B cell (primary cell): ENCODE measurements around the gene ASCC2. TPM values are rescaled to one million over a fixed set of nuclear protein-coding genes. Genes with fewer than 3 reads are reported as not detected.

Source experiments
- ATAC-seq: fragments of 200-7000 bp; cut with Tn5 transposase; one replicate; pipeline ENCODE4 v1.10.0; 2021; ENCODE audit warnings: low read depth, mild to moderate bottlenecking, moderate number of reproducible peaks, moderate library complexity
- CTCF ChIA-PET: fragments of 350-600 bp; sonication (Branson Sonifier 250); formaldehyde crosslinking; loops from one replicate; lab custom pipeline; 2021; ENCODE audit warnings: antibody characterized with exemption, inconsistent platforms; lab: Charles Lee
- POLR2A ChIA-PET: fragments of 350-600 bp; sonication (Branson Sonifier 250); formaldehyde crosslinking; loops from one replicate; lab custom pipeline; 2021; ENCODE audit warnings: antibody characterized with exemption; lab: Charles Lee
- DNase-seq: peaks from one replicate; pipeline ENCODE4 v3.0.0; 2013
- H2AFZ ChIP-seq: 2 replicates; pipeline ENCODE4 v1.6.1; 2012; ENCODE audit warnings: mild to moderate bottlenecking, low read depth, low read length; ENCODE audit not compliant: insufficient read depth, poor library complexity, severe bottlenecking
- H3K27ac ChIP-seq, 2 donors: 1 replicate in 1 of 2; 2 replicates in 1 of 2; pipeline ENCODE4 v1.5.1; 2012 to 2013; ENCODE audit warnings: low read length in 2 of 2, mild to moderate bottlenecking in 2 of 2, moderate library complexity in 1 of 2
- H3K27me3 ChIP-seq, 4 experiments: fragments of 200-600 bp in 1 of 4; sonication (generic) in 1 of 4; replicated peaks in 1 of 4; 1 replicate in 2 of 4; 2 replicates in 2 of 4; pipeline versions ENCODE4 v1.6.1 to v1.7.0; 2013 to 2016; ENCODE audit warnings: low read length in 3 of 4, mild to moderate bottlenecking in 2 of 4, mixed read lengths in 1 of 4, moderate library complexity in 1 of 4; ENCODE audit not compliant: insufficient read depth in 4 of 4, control insufficient read depth in 3 of 4; ENCODE audit errors: control extremely low read depth in 1 of 4
- H3K36me3 ChIP-seq, 2 experiments: replicated peaks in 1 of 2; 1 replicate in 1 of 2; 2 replicates in 1 of 2; pipeline versions ENCODE4 v1.6.1 to v1.7.1; 2013; ENCODE audit warnings: low read length in 1 of 2; ENCODE audit not compliant: insufficient read depth in 2 of 2, control insufficient read depth in 1 of 2; ENCODE audit errors: control extremely low read depth in 1 of 2, extremely low read depth in 1 of 2
- H3K4me1 ChIP-seq, 2 donors: fragments of 200-600 bp in 1 of 2; sonication (generic) in 1 of 2; 1 replicate in 1 of 2; 2 replicates in 1 of 2; pipeline versions ENCODE4 v1.5.1 to v1.6.1; 2013 to 2017; ENCODE audit warnings: low read length in 2 of 2; ENCODE audit not compliant: control insufficient read depth in 2 of 2, insufficient read depth in 2 of 2
- H3K4me2 ChIP-seq: replicated peaks from 2 replicates; pipeline ENCODE3; 2012; ENCODE audit warnings: mild to moderate bottlenecking, low read depth, low read length; ENCODE audit not compliant: poor library complexity, severe bottlenecking
- H3K4me3 ChIP-seq, 5 experiments: fragments of 200-600 bp in 1 of 5; sonication (generic) in 1 of 5; 1 replicate in 3 of 5; 2 replicates in 2 of 5; pipeline versions ENCODE4 v1.5.1 to v1.7.0; 2011 to 2016; ENCODE audit warnings: low read length in 4 of 5, mild to moderate bottlenecking in 4 of 5, low read depth in 2 of 5, control low read depth in 1 of 5, moderate library complexity in 1 of 5; ENCODE audit not compliant: insufficient read depth in 1 of 5; ENCODE audit errors: control extremely low read depth in 1 of 5, extremely low read depth in 1 of 5
- H3K79me2 ChIP-seq: fragments of 200-600 bp; sonication (generic); one replicate; pipeline ENCODE4 v1.6.0; 2016; ENCODE audit warnings: low read length; ENCODE audit not compliant: control insufficient read depth, insufficient read depth
- H3K9ac ChIP-seq: fragments of 200-600 bp; sonication (generic); 2 replicates; pipeline ENCODE4 v1.6.1; 2017; ENCODE audit warnings: mild to moderate bottlenecking, low read length, moderate library complexity
- H3K9me3 ChIP-seq, 3 donors: one replicate each; pipeline versions ENCODE4 v1.6.1 to v1.7.1; 2013; ENCODE audit warnings: low read length in 2 of 3; ENCODE audit not compliant: control insufficient read depth in 2 of 3, insufficient read depth in 1 of 3; ENCODE audit errors: control extremely low read depth in 1 of 3
- H4K20me1 ChIP-seq: 2 replicates; pipeline ENCODE4 v1.6.0; 2012; ENCODE audit warnings: mild to moderate bottlenecking, low read length; ENCODE audit not compliant: insufficient read depth, control insufficient read depth, poor library complexity, severe bottlenecking
- H3K27ac Mint-ChIP-seq: one replicate; pipeline ENCODE4 v1.8.0; 2021; ENCODE audit warnings: mixed read lengths
- H3K27me3 Mint-ChIP-seq: one replicate; pipeline ENCODE4 v1.8.0; 2021; ENCODE audit warnings: mixed read lengths
- H3K4me1 Mint-ChIP-seq: one replicate; pipeline ENCODE4 v1.8.0; 2021; ENCODE audit warnings: mixed read lengths
- H3K4me3 Mint-ChIP-seq: one replicate; pipeline ENCODE4 v1.8.0; 2021; ENCODE audit warnings: mixed read lengths
- H3K9me3 Mint-ChIP-seq: one replicate; pipeline ENCODE4 v1.8.0; 2022; ENCODE audit warnings: mixed read lengths; ENCODE audit not compliant: insufficient read depth
- EZH2 ChIP-seq: IDR thresholded peaks from 2 replicates; pipeline ENCODE4 v1.6.1; 2012; ENCODE audit warnings: borderline replicate concordance, low read depth, mild to moderate bottlenecking, moderate library complexity, low read length; ENCODE audit not compliant: insufficient read depth, poor library complexity, severe bottlenecking
- WGBS: methylation state at CpG from one replicate; pipeline ENCODE4 v1.1.5; 2013; ENCODE audit warnings: missing lambda C conversion rate; ENCODE audit not compliant: insufficient coverage; 5-methylcytosine and 5-hydroxymethylcytosine counted together
- intact Hi-C: fragments of 100-400 bp; cut with micrococcal nuclease; formaldehyde crosslinking; loops from one replicate; pipeline ENCODE4 v1.10.0; 2022
- polyA plus RNA-seq: library from polyadenylated mRNA; depleted of rRNA; stranded (reverse); fragments of >200 nt; gene quantifications from 2 replicates; pipeline ENCODE4 v1.2.3, GENCODE V29; 2012
- total RNA-seq, 2 donors: library from RNA; stranded (reverse); fragments of 120-200 nt in 1 of 2; gene quantifications; 1 replicate in 1 of 2; 2 replicates in 1 of 2; pipeline versions ENCODE4 v1.2.3 to v1.2.4, GENCODE V29; 2013 to 2022
- TF ChIP-seq, protein P1 (sequence below): fragments of 200-600 bp; IDR thresholded peaks from one replicate; pipeline ENCODE4 v1.8.0; 2022; ENCODE audit warnings: antibody characterized with exemption, mild to moderate bottlenecking

Gene ASCC2
- total and polyA plus RNA-seq, 2 donors (not counting 1 experiment from before 2014, with no cell fraction given), result 81.1 to 84.0 TPM

DNA sequence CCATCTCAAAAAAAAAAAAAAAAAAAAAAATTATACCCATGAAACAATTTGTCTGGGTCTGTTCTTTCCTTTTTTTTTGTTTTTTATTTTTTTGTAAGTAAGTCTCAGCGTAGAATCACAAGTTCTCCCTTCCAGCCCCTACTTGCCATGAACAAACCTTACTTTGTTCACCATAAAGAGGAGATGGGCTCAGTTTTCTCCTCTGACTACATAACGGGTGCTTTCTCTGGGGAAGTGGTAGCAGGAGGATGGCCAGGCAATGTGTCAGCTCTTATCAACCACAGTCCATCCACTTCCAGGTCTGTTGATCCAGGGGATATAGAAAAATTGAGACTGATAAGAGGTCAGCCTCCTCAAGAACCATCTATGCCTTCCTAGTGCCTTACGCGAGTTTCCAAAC, 11.0 kb downstream of the ASCC2 start:
- no peak overlapping the region for H2AFZ ChIP-seq
- H3K4me2 ChIP-seq, result no peak overlapping the region
- no peak overlapping the region for H3K27ac ChIP-seq
- ATAC-seq (no peak), DNase-seq (no peak)
- no peak overlapping the region for H3K4me3 ChIP-seq
- TF ChIP-seq, protein P1, sequence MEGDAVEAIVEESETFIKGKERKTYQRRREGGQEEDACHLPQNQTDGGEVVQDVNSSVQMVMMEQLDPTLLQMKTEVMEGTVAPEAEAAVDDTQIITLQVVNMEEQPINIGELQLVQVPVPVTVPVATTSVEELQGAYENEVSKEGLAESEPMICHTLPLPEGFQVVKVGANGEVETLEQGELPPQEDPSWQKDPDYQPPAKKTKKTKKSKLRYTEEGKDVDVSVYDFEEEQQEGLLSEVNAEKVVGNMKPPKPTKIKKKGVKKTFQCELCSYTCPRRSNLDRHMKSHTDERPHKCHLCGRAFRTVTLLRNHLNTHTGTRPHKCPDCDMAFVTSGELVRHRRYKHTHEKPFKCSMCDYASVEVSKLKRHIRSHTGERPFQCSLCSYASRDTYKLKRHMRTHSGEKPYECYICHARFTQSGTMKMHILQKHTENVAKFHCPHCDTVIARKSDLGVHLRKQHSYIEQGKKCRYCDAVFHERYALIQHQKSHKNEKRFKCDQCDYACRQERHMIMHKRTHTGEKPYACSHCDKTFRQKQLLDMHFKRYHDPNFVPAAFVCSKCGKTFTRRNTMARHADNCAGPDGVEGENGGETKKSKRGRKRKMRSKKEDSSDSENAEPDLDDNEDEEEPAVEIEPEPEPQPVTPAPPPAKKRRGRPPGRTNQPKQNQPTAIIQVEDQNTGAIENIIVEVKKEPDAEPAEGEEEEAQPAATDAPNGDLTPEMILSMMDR, result no peak
- TF ChIP-seq EZH2, result no peak
- no peaks in the 10 kb centered on the region for H4K20me1 ChIP-seq
- no peaks in the 10 kb centered on the region for H3K9me3 Mint-ChIP-seq
- H3K4me3 Mint-ChIP-seq, result no peak overlapping the region
- H3K27me3 ChIP-seq, result no peaks in the 10 kb centered on the region
- peaks cover 8 to 70% of the 10 kb centered on the region in 2 experiments for H3K36me3 ChIP-seq
- intact Hi-C loops, result no loop called here
- no peak overlapping the region for H3K9ac ChIP-seq
- H3K9me3 ChIP-seq, result no peaks in the 10 kb centered on the region
- peaks cover 6 to 7% of the 10 kb centered on the region in 2 donors for H3K4me1 ChIP-seq
- WGBS, result no CpG with 5 or more reads among the region's 4 CpGs
- CTCF ChIA-PET, result no interaction called here
- peaks cover 6% of the 10 kb centered on the region for H3K4me1 Mint-ChIP-seq
- no peaks in the 10 kb centered on the region for H3K27me3 Mint-ChIP-seq
- no peak overlapping the region for H3K27ac Mint-ChIP-seq
- peaks cover 14% of the 10 kb centered on the region for H3K79me2 ChIP-seq
- POLR2A ChIA-PET, result no interaction called here

DNA sequence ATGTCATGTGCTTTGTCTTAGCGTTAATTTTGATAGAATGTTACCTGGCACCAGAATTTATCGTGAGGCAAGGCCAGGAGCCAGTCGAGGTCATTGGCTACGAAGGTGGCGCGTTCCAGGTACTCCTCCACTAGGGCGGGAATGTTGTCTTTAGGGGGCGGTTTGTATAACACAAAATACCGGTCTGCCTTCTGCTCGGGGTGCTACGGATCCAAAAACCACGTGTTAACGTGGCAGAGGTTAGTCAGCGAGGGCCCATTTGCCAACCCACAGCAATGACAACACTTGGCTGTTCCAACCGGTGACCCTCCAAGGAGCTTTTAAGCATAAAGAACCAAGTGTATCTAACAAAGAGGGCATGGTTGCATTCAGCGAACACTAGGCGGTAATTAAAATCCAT, 12.5 kb downstream of the ASCC2 start:
- no peak for ATAC-seq
- H3K79me2 ChIP-seq, result peaks cover 11% of the 10 kb centered on the region
- no peak overlapping the region for H3K4me2 ChIP-seq
- no peak overlapping the region for H3K4me3 Mint-ChIP-seq
- no peak overlapping the region for H2AFZ ChIP-seq
- no peak for DNase-seq
- no peaks in the 10 kb centered on the region for H3K4me1 ChIP-seq
- no peaks in the 10 kb centered on the region for H3K27me3 ChIP-seq
- no peak overlapping the region for H3K27ac Mint-ChIP-seq
- no peaks in the 10 kb centered on the region for H3K4me1 Mint-ChIP-seq
- WGBS, result 100% methylated on average over 13 of the region's 17 CpGs
- TF ChIP-seq, protein P1, result no peak
- TF ChIP-seq EZH2, result no peak
- POLR2A ChIA-PET, result interaction anchor here (0.6 kb wide), 1 partner anchor 81 kb away, joined by 7 read pairs; no protein-coding TSS in a partner anchor
- CTCF ChIA-PET, result no interaction called here
- no peak overlapping the region for H3K4me3 ChIP-seq
- H3K9me3 ChIP-seq, result no peaks in the 10 kb centered on the region
- no peak overlapping the region for H3K27ac ChIP-seq
- H3K9me3 Mint-ChIP-seq, result no peaks in the 10 kb centered on the region
- no peaks in the 10 kb centered on the region for H3K27me3 Mint-ChIP-seq
- H4K20me1 ChIP-seq, result no peaks in the 10 kb centered on the region
- no peak overlapping the region for H3K9ac ChIP-seq
- intact Hi-C loops, result no loop called here
- H3K36me3 ChIP-seq, result peaks cover 9 to 69% of the 10 kb centered on the region in 2 experiments
